Hippocampal formation (tissue), 2 donors: Measurements from ENCODE around the gene CD3G.
"Not testable (repeated sequence)": the region's sequence is repeated elsewhere in the genome, so short reads cannot be mapped to it uniquely, and the experiment has no call there.

Source experiments
- DNase-seq, 2 donors: peaks; one replicate each; lab custom pipeline; 2025; lab: John Stamatoyannopoulos, UW

Gene CD3G

DNA sequence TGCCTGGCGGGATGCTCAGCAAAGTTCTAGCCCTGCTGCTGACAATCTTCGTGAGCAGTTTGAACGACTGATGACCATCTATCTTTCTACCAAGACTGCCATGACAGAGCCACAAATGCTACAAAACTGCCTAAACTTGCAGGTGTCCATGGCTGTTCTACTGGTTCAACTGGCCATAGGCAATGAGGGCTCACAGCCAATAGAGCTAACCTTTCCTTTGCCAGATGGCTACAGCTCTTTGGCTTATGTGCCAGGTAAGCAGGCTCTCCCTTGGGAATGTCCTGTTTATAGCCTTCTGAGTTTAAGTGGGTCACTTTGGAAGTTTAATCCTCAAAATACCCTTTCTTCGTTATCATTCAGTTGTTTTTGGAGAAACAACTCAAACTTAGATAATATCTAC lies 35.4 kb downstream of the CD3G start:
- DNase-seq: no peak

DNA sequence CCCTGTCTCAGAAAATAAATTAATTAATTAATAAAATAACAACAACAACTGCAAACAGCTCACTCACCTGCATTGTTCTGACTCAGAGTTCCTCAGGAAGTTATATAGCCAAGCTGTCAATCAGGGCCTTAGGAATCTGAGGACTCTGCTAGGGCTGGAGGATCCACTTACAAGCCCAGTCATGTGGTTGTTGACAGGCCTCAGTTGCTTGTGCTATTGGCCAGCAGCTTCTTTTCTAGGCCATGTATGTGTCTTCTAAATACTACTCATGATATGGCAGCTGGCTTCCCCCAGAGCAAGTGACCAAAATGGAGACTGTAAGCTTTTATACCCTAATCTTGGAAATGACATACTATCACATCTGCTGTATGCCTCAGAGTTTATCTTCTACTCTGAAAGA lies 36.4 kb downstream of the CD3G start:
- DNase-seq: no peak

DNA sequence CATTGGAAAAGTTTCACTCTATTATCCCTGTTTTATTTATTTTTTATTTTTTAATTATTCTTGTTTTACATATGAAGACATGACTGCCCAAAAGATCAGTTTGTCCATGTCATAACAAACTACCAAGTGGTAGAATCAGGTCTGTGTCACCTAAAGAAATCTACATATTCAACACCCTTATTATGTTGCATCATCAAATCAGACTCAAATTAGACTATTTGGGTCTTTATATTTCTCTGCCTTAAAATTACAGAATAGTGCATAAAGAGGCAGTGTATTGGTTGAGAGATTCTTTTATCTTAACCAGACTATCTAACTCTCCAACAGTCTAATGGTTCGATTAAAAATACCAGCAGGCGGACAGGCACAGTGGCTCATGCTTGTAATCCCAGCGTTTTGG lies 38.8 kb downstream of the CD3G start:
- DNase-seq: no peak

DNA sequence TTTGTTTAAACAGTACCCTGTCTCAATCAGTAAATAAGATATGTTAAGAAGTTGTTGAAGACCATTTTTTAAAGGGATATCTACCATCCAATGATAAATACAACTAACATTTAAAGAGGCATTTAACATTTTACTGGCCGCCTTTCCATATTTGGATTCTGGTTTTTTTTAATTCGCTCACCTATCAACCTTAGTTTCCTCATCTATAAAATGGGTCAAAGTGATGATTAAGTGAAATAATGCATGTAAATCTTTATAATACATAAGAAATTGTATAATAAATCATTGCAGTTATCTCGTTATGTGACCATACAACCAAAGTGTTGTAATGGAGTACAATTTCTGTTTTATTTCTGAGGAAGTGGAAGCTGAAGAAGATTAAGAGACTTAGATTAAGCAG lies 39.5 kb downstream of the CD3G start:
- no peak for DNase-seq

DNA sequence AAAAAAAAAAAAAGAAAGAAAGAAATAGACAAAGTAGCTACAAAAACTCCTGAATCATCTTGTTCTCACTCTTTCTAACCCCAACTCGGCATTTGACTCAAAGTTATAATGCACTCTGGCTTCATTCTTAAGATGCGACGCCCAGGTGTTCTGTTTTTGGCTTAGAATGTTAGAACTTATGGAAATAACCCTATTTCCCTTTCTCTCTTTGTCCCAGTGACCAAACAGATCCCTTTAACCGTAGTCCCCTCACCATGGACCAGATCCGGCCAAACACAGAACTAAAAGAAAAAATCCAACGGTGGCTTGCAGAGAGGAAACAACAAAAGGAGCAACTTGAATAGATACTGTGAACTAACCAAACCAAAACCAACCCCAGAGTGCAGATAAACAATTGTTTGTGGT lies 52.0 kb downstream of the CD3G start:
- DNase-seq: no peak

DNA sequence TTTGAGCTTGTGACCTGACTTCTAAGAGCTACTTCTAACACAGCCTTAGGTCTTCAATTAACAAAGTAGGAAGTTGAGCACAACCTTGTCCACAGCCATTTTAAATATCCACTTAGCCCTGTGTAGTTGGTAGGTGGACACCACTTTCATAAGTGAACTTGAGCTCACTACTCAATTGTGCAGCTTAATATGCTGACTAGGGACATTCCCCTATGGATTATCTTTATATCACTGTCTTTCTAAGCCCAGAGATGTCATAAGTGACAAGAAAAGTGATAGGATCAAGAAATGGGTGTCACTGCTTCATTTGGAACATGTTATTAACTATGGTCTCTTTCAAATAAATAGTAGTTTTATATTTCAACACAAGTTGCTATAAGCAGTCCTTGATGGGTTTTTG lies 53.3 kb downstream of the CD3G start:
- no peak for DNase-seq

DNA sequence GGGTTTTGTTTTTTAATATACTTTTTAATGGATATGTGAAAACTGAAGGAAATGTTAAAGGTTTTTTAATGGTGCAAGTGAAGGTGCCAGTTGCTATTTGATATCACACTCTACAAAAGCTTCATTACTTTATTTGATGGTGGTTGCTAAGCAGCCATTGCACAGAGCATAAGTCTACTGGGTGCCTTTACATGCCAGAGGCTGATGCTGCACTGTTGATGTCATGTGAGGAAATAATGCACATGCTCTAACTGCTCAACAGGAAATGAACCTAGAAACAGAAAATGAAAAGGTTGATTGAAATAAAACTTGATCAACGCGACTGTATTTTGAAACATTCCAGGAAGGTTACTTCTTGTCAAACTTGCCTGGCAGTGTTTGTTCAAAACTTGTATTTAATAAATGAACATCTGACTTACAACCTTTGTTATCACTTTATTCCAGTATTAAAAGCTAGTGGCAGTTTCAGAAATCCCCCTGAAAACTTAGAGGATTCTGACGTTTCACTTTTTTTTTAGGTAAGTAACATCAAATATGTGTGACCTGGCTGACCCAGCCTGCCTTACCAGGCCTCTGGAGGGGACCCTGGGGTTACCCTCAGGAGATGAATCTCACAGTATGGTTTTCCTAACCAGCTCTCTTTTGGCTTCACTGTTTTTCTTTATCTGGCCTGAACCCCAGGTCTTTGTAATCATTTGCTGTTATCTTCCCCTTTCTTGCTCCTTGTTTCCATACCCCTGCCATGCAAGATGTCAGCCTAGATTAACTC lies 54.8 kb downstream of the CD3G start:
- no peak for DNase-seq

DNA sequence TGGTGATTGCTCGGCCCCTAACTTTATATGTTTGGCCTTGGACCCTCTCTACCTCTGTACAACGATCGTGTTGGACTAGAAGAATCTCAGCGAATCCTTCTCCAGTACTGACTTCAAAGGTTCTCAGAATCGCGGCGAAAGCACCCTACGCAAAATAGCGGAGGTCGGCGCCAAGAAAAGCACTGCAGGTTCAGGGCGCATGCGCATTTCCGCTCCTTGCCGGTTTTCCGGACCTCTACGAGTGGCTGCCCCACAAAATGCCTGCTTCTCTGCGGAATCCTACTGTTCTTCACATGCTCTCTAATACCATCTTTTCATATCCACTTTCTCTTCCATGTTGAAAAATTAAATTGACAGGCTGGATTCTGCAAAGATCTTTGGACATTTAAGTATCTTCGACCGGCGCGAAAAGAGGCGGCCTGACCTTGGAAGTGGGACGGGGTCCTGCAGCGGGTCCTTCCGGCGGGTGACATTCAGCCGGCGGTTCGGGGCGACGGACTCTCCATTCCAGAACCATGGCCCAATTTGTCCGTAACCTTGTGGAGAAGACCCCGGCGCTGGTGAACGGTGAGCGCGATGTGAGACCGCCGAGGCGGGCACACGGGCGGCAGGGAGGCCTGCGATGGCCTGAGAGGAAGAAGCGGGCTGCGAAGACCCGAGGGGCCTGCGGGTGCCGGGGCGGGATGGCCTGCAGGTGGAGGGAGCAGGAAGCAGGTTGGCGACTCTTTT lies 57.2 kb downstream of the CD3G start, which contains the start of gene ATP5MG:
TSS of gene ATP5MG (plus strand) at position 456 of the 729 bp plus-strand sequence. CDS start at position 516, 60 bp downstream.
- DNase-seq: peak; percentile 91 to 93

DNA sequence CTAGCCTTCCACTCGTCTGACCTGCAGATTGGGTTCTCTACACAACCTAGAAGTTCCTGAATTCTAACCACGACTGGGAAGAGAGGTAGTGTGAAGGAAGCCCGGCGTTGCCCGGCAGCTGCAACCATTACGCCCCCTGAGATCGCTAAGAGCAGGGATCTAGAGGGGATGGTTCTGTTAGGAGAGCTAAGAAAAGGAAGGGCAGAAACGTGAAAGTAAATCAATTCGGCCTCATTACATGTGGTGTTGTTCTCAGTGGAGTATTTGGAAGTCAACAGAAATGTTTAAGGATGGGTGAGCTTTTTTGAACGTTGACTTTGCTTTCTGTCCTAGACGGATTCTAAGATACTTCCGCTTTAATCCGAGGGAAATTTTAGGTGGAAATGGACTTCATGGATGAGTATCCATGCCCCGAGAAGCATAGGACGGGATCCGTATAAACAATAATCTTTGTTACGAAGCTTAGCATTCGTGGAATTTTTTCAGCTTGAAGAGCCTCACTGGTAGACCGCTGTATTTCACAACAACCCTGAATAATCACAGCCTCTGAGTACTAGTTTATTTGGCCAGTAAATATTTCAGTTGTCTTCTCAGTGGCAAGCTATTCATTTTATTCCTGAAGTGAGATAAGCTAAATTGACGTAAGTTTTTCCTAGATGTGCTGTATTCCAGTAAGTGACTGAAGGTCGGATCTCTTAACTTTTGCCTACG lies 57.9 kb downstream of the CD3G start:
- no peak for DNase-seq

DNA sequence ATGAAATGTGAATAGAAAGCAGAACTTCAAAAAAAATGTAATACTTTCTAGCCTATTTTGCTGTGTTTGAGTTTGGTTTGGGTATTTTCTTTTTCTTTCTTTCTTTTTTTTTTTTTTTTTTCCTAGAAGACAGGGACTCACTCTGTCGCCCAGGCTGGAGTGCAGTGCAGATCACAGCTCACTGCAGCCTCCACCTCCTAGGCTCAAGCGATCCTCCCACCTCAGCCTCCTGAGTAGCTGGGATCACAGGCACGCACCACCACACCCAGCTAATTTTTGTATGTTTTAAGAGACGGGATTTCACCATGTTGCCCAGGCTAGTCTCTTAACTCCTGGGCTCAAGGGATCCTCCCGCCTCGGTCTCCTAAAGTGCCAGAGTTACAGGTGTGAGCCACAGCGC lies 58.5 kb downstream of the CD3G start:
- not testable (repeated sequence) for DNase-seq
